Stimulated activated effector memory CD8-positive, alpha-beta T cell treated with anti-CD3 and anti-CD28 coated beads, Interleukin-12 subunit alpha, Interleukin-12 subunit beta, amount 100 ng/mL, for 72 hours (primary cell): ENCODE results near the gene CA6.
"Not testable (repeated sequence)": the region's sequence is repeated elsewhere in the genome, so short reads cannot be mapped to it uniquely, and the experiment has no call there.

Source experiments
- ATAC-seq: fragments of 150-1000 bp; cut with Tn5 transposase; 2 replicates; pipeline ENCODE4 v1.10.0; 2021
- DNase-seq, 2 donors: peaks; one replicate each; pipeline ENCODE4 v3.0.0; 2021 to 2022; ENCODE audit warnings: low spot score in 2 of 2
- H3K27ac Mint-ChIP-seq: one replicate; pipeline ENCODE4 v1.8.0; 2022; ENCODE audit warnings: mild to moderate bottlenecking, mixed read lengths
- H3K36me3 Mint-ChIP-seq: one replicate; pipeline ENCODE4 v1.8.0; 2022; ENCODE audit warnings: mild to moderate bottlenecking, mixed read lengths
- H3K4me1 Mint-ChIP-seq: one replicate; pipeline ENCODE4 v1.8.0; 2022; ENCODE audit warnings: mixed read lengths
- H3K4me3 Mint-ChIP-seq: one replicate; pipeline ENCODE4 v1.8.0; 2022; ENCODE audit warnings: mild to moderate bottlenecking, mixed read lengths
- H3K9me3 Mint-ChIP-seq: one replicate; pipeline ENCODE4 v1.8.0; 2022; ENCODE audit warnings: mixed read lengths

The CA6 gene

GRCh38 chr1:8914466-8914865 lies 31.2 kb upstream of the CA6 start:
- ATAC-seq: no peak
- Mint-ChIP-seq H3K27ac (no peak overlapping the region), H3K36me3 (peaks cover 6% of the 10 kb centered on the region), H3K4me1 (peaks cover 13% of the 10 kb centered on the region), H3K9me3 (no peaks in the 10 kb centered on the region), H3K4me3 (no peak overlapping the region)
- no peak for DNase-seq

GRCh38 chr1:8915446-8915845 lies 30.2 kb upstream of the CA6 start:
- DNase-seq (no peak), ATAC-seq (no peak)
- H3K27ac Mint-ChIP-seq: no peak overlapping the region
- no peaks in the 10 kb centered on the region for H3K9me3 Mint-ChIP-seq
- peaks cover 11% of the 10 kb centered on the region for H3K4me1 Mint-ChIP-seq
- H3K4me3 Mint-ChIP-seq: no peak overlapping the region
- H3K36me3 Mint-ChIP-seq: peaks cover 6% of the 10 kb centered on the region

GRCh38 chr1:8917536-8917935 lies 28.1 kb upstream of the CA6 start:
- ATAC-seq, H3K36me3 Mint-ChIP-seq, DNase-seq, H3K4me3 Mint-ChIP-seq, H3K9me3 Mint-ChIP-seq: not testable (repeated sequence)
- H3K27ac Mint-ChIP-seq: peak overlapping the region; percentile 84
- peaks cover 27% of the 10 kb centered on the region for H3K4me1 Mint-ChIP-seq

- no peaks in the 10 kb centered on the region for H3K36me3 Mint-ChIP-seq
- no peak overlapping the region for H3K27ac Mint-ChIP-seq
- H3K9me3 Mint-ChIP-seq: no peaks in the 10 kb centered on the region
- no peak for ATAC-seq
- H3K4me1 Mint-ChIP-seq: peaks cover 26% of the 10 kb centered on the region
- no peak for DNase-seq
- H3K4me3 Mint-ChIP-seq: no peak overlapping the region
These were observed 22.7 kb upstream of the CA6 start for GRCh38 chr1:8922962-8923361.

GRCh38 chr1:8925406-8925805 lies 20.3 kb upstream of the CA6 start:
- no peak overlapping the region for H3K4me3 Mint-ChIP-seq
- no peak overlapping the region for H3K27ac Mint-ChIP-seq
- ATAC-seq (no peak), DNase-seq (no peak)
- H3K36me3 Mint-ChIP-seq: no peaks in the 10 kb centered on the region
- no peaks in the 10 kb centered on the region for H3K9me3 Mint-ChIP-seq
- H3K4me1 Mint-ChIP-seq: peaks cover 17% of the 10 kb centered on the region

- Mint-ChIP-seq H3K27ac (no peak overlapping the region), H3K36me3 (no peaks in the 10 kb centered on the region), H3K4me1 (peaks cover 12% of the 10 kb centered on the region), H3K4me3 (no peak overlapping the region), H3K9me3 (no peaks in the 10 kb centered on the region)
- DNase-seq (no peak), ATAC-seq (peak; percentile 50)
These were observed 19.7 kb upstream of the CA6 start for GRCh38 chr1:8925960-8926359.

GRCh38 chr1:8926707-8927694 lies 18.7 kb upstream of the CA6 start:
- no peak overlapping the region for H3K4me3 Mint-ChIP-seq
- H3K36me3 Mint-ChIP-seq: no peaks in the 10 kb centered on the region

GRCh38 chr1:8930116-8930515 lies 15.6 kb upstream of the CA6 start:
- H3K4me1 Mint-ChIP-seq: no peaks in the 10 kb centered on the region
- DNase-seq: no peak
- no peaks in the 10 kb centered on the region for H3K36me3 Mint-ChIP-seq
- H3K27ac Mint-ChIP-seq: no peak overlapping the region
- no peak for ATAC-seq
- no peaks in the 10 kb centered on the region for H3K9me3 Mint-ChIP-seq
- no peak overlapping the region for H3K4me3 Mint-ChIP-seq

More at GRCh38 chr1:8926707-8927694, 18.7 kb upstream of the CA6 start:
- Mint-ChIP-seq H3K27ac (no peak overlapping the region), H3K4me1 (peaks cover 2% of the 10 kb centered on the region), H3K9me3 (no peaks in the 10 kb centered on the region)
- ATAC-seq (peak; percentile 40), DNase-seq (no peak)

GRCh38 chr1:8937051-8937450 lies 8.6 kb upstream of the CA6 start:
- not testable (repeated sequence) for ATAC-seq, H3K36me3 Mint-ChIP-seq, DNase-seq, H3K9me3 Mint-ChIP-seq, H3K4me3 Mint-ChIP-seq, H3K27ac Mint-ChIP-seq
- H3K4me1 Mint-ChIP-seq: peaks cover 39% of the 10 kb centered on the region

GRCh38 chr1:8937701-8938100 lies 8.0 kb upstream of the CA6 start:
- Mint-ChIP-seq H3K36me3 (no peaks in the 10 kb centered on the region), H3K27ac (peak overlapping the region; percentile 32), H3K9me3 (no peaks in the 10 kb centered on the region), H3K4me1 (peaks cover 41% of the 10 kb centered on the region), H3K4me3 (no peak overlapping the region)
- ATAC-seq (no peak), DNase-seq (no peak)

GRCh38 chr1:8938232-8938999 lies 7.3 kb upstream of the CA6 start:
- Mint-ChIP-seq H3K27ac (peak overlapping the region; percentile 32), H3K36me3 (no peaks in the 10 kb centered on the region), H3K9me3 (no peaks in the 10 kb centered on the region), H3K4me3 (no peak overlapping the region), H3K4me1 (peaks cover 47% of the 10 kb centered on the region)
- ATAC-seq: peak; percentile 52
- no peak for DNase-seq

GRCh38 chr1:8939000-8939265 lies 6.7 kb upstream of the CA6 start:
- no peaks in the 10 kb centered on the region for H3K9me3 Mint-ChIP-seq
- H3K4me1 Mint-ChIP-seq: peaks cover 51% of the 10 kb centered on the region
- ATAC-seq (no peak), DNase-seq (no peak)
- H3K27ac Mint-ChIP-seq: no peak overlapping the region
- no peaks in the 10 kb centered on the region for H3K36me3 Mint-ChIP-seq
- no peak overlapping the region for H3K4me3 Mint-ChIP-seq

- Mint-ChIP-seq H3K9me3 (no peaks in the 10 kb centered on the region), H3K4me1 (peaks cover 56% of the 10 kb centered on the region), H3K27ac (no peak overlapping the region), H3K4me3 (no peak overlapping the region), H3K36me3 (no peaks in the 10 kb centered on the region)
- DNase-seq (no peak), ATAC-seq (no peak)
These were observed 6.2 kb upstream of the CA6 start for GRCh38 chr1:8939362-8939995.

GRCh38 chr1:8941906-8942305 lies 3.8 kb upstream of the CA6 start:
- no peak for DNase-seq

GRCh38 chr1:8943498-8944405 lies 1.9 kb upstream of the CA6 start:
- Mint-ChIP-seq H3K36me3 (peaks cover 6% of the 10 kb centered on the region), H3K4me1 (peaks cover 84% of the 10 kb centered on the region), H3K27ac (peak overlapping the region; percentile 11), H3K9me3 (no peaks in the 10 kb centered on the region), H3K4me3 (no peak overlapping the region)
- ATAC-seq (no peak), DNase-seq (no peak)

More at GRCh38 chr1:8941906-8942305, 3.8 kb upstream of the CA6 start:
- peak; percentile 82 for ATAC-seq
- Mint-ChIP-seq H3K4me3 (no peak overlapping the region), H3K27ac (no peak overlapping the region), H3K9me3 (no peaks in the 10 kb centered on the region), H3K36me3 (peaks cover 3% of the 10 kb centered on the region), H3K4me1 (peaks cover 80% of the 10 kb centered on the region)
